ENCODE measurements around the gene MTX1.
"Not testable (repeated sequence)": the region's sequence is repeated elsewhere in the genome, so short reads cannot be mapped to it uniquely, and the experiment has no call there.

The MTX1 gene

DNA sequence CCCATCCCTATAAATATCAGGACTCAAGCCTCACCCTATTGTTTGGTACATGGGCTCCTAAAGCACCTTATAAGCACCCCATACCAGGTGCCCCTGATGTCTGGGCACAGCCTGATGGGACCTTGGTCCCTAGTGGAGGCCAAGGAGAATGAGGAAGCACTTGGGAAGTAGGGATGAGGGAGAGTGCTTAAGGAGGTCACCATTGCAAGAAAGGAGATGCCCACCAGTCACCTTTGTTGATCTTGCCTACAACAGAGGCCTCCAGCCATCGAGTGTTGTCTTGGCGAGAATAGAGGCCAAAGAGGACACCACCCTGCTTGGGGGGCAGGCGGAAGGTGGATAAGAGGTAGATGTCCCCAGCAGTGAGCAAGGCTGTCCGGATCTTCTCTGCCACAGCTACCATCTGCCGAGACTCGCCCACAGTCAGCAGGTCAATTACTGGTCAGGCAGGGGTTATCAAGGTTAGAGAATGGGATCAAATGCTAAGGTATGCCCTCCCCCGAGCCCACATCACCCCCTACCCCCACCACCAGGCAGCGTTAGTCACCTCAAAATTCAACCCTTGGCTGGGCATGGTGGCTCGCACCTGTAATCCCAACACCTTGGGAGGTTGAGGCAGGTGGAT lies 2.4 kb upstream of the MTX1 start:
- TF ChIP-seq, protein P1, sequence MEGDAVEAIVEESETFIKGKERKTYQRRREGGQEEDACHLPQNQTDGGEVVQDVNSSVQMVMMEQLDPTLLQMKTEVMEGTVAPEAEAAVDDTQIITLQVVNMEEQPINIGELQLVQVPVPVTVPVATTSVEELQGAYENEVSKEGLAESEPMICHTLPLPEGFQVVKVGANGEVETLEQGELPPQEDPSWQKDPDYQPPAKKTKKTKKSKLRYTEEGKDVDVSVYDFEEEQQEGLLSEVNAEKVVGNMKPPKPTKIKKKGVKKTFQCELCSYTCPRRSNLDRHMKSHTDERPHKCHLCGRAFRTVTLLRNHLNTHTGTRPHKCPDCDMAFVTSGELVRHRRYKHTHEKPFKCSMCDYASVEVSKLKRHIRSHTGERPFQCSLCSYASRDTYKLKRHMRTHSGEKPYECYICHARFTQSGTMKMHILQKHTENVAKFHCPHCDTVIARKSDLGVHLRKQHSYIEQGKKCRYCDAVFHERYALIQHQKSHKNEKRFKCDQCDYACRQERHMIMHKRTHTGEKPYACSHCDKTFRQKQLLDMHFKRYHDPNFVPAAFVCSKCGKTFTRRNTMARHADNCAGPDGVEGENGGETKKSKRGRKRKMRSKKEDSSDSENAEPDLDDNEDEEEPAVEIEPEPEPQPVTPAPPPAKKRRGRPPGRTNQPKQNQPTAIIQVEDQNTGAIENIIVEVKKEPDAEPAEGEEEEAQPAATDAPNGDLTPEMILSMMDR (IDR thresholded peaks at IDR 0.05; ENCODE audit: low read length, missing control alignments), result no peak
- H3K4me3 ChIP-seq (replicated peaks; ENCODE audit: low read depth, low read length), result no peak overlapping the region

DNA sequence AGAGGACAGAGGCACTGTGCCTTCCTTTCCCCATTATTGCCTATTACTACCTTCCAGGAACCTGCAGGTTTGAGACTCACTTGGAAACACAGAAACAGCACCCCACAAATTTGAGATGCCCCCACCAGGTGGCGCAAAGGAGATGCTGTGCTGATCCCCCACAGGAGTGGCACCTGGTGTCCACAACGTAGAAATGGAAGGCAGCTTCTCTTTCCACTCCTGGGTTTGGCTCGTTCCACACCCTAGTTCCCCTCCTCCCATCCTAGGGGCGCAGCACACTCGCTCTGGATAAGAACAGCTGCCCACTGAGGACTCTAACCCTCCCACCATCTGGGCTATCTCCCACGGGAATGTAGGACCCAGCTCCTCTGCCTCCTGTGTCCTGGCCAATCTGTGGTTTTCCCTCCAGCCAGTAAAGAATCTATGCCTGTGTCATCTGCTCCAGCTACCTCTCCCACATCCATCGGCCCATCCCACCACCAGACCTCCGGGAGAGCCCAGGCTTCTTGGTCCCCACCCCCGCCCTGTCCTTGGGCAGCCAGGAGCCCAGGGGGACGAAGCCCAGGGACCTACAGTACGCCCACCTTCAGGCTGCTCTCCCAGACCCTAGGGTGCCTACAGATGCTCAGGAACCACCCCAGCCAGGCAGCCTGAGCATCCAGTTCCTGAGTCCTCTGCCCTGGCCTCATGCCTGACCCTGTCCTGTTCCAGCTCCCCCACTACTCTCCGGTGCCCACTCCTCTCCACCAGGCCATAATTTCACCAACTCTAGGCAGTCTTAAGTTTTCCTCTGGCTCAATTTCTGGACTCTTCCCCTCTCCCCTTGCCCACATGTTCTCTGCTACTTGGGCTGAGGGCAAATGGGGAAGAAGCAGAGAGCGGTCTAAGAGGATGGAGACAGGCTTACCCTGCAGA lies 1.3 kb upstream of the MTX1 start:
- TF ChIP-seq, protein P1 (IDR thresholded peaks at IDR 0.05; ENCODE audit: low read length, missing control alignments), result peak; percentile 94
- peak; percentile 84 for DNase-seq (ENCODE audit: low read depth)
- H3K4me3 ChIP-seq (replicated peaks; ENCODE audit: low read depth, low read length), result peak overlapping the region; percentile 98

More for the DNA sequence above, 2.4 kb upstream of the MTX1 start:
- no peak for DNase-seq (ENCODE audit: low read depth)

DNA sequence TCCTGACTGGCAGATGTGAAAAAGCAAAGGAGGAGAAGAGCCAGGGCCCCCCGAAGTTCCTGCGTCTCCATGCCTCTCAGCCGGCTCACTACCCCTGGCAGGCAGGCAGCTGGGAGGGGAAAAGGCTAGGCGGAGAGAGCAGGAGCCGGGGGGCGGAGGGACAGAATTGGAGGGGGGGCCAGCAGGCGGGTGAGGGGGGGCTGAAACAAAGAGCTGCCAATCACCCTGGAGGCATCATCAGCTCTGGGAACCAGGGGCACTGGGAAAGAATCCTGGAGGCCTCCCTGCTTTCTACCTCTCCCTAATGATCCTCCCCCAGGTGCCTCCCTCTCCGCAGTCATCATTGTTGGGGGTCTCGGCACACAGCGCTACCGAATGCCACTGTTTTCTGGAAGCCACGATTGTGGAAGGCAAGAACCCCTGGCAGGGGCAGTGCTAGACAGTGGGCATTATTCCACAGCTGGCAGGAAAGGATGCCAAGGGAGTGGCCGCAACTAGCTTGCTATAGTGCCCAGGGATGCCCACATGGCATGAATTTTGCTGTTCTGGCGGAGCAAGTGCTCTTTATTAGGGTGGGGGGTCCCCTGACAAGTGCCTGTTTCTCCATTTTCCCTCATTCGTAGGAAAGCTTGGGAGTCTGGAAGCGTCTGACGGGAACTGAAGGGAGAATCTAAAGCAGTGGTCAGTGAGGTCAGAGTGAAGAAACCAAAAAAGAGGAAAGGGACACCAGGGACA lies 522 bp upstream of the MTX1 start, which contains the start of gene THBS3:
TSS of gene THBS3 (minus strand) at position 92 of the 735 bp plus-strand sequence. CDS start at position 71, 21 bp downstream.
- TF ChIP-seq, protein P1 (IDR thresholded peaks at IDR 0.05; ENCODE audit: low read length, missing control alignments), result no peak
- DNase-seq (ENCODE audit: low read depth), result peak; percentile 46
- peak within 1 kb of the TSS; percentile 98 for H3K4me3 ChIP-seq (replicated peaks; ENCODE audit: low read depth, low read length)

DNA sequence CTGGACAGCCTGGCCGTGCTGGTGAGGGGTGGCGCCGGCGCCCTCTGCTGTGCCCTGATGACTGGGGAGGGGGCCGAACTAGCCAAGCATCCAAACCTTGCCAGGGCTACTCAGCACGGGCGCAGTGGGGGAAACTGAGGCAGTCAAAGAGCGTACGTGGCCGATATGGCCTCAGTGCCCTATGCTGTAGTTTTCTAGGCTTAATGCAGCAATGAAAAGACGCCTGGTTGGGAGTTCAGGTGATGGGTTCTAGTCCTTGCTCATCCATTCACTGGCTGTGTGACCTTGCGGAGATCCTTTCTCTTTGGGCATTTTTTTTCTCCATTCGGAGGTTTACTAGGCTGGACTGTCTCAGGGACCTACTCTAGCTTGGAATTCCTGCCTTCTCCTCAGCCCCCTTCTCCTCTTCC lies 822 bp downstream of the MTX1 start:
- DNase-seq (ENCODE audit: low read depth), result no peak
- peak overlapping the region; percentile 98 for H3K4me3 ChIP-seq (replicated peaks; ENCODE audit: low read depth, low read length)

DNA sequence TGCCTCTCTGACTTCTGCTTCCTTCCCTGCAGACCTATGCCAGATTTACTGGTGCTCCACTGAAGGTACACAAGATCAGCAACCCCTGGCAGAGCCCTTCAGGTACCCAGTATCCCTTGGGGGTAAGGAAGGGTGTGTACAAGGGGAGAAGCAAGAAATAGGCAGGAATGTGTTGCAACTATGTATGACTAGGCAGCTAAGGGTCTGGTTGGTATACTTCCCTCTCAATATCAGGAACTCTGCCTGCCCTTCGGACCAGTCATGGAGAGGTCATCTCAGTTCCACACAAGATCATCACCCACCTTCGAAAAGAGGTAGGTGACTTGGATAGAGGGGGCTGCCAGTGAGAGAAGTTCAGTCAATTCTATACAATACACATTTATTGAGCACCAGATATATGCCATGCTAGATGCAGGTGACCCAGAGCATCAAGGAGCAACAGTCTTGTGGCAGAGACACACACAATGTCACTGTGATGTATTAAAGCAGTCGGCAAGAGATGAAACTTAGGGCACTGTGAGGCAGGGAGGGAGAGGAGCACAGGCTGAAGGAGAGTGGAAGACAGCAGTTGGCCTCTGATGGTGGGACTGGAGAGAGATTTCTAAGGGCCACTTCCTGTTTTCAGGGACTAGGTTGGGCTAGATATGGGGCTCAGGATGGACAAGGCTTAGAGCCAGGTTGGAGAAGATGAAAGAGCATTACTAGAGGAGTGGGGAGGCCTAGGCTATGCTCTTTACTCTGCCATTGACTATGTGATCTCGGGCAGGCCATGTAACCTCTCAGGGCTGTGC lies 2.0 kb downstream of the MTX1 start:
- H3K4me3 ChIP-seq (replicated peaks; ENCODE audit: low read depth, low read length), result no peak overlapping the region
- DNase-seq (ENCODE audit: low read depth), result no peak
- TF ChIP-seq, protein P1 (IDR thresholded peaks at IDR 0.05; ENCODE audit: low read length, missing control alignments), result no peak

More for the DNA sequence above, 822 bp downstream of the MTX1 start:
- TF ChIP-seq, protein P1 (IDR thresholded peaks at IDR 0.05; ENCODE audit: low read length, missing control alignments), result no peak

DNA sequence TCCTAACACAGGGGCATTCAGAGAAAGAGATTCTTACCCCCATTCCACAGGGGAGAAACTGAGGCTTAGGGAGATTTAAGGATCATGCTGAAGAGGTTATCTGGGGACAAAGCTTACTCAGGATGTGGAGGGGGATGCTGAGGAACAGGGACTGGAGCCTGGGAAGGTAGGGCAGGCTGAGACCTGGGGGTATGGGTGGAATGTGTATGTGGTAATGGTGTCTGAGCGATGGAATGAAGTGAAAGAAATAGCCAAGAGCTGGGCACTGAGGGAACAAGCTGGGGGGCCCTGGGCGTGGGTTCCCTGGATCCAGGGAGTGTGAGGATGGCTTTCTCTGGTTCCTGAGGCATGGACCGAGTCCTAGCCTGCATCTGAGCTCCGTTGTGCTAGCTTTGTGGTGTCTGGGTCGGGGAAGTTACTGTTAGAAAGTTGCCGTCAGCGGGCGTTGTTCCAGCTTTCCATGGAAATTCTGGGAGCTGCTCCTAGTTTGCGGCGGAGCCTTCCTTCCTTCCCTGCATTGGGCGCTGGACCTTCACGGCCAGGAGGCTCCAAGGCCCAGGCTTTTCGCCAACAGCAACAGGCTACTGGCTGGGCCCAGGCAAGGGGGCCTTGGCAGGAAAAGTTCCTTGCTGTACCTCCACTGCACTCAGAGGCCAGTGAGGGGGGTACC lies 3.0 kb downstream of the MTX1 start:
- not testable (repeated sequence) for DNase-seq (ENCODE audit: low read depth); H3K4me3 ChIP-seq (replicated peaks; ENCODE audit: low read depth, low read length)

DNA sequence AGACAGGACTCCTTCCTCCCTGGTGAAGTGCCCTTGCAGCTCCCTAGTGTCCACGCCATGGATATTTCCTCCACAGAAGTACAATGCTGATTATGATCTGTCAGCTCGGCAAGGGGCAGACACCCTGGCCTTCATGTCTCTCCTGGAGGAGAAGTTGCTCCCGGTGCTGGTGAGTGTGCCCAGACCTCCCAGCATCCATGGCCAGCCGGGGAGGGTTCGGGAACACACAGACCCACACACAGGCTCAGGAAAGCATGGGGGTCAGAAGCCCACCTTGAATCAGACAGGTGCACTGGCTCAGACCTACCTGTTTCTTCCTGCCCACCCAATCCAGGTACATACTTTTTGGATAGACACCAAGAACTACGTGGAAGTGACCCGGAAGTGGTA lies 3.6 kb downstream of the MTX1 start:
- H3K4me3 ChIP-seq (replicated peaks; ENCODE audit: low read depth, low read length); DNase-seq (ENCODE audit: low read depth): not testable (repeated sequence)

DNA sequence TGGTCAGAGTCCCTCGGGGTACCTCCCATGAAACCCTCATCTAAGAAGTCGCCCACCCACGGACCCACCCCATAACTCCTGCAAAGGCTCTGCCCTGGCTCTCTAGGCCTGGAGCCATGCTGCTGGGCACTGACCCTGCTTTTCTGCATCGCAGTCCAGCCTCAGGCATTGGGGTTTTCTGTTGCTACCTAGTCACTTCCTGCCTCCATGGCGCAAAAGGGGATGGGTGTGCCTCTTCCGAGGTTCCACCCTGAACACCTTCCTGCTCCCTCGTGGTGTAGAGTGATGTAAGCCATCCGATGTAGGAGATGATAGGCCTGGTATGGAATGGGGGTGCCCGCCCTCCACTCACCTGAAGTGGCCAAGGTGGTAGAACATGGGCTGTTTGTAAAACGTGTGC lies 6.2 kb downstream of the MTX1 start:
- not testable (repeated sequence) for DNase-seq (ENCODE audit: low read depth); H3K4me3 ChIP-seq (replicated peaks; ENCODE audit: low read depth, low read length)
